HepG2 (cell line): ENCODE results near the gene STKLD1. TPM values are rescaled to one million over a fixed set of nuclear protein-coding genes. Genes with fewer than 3 reads are reported as not detected.

Experiments used
- GABPA ChIP-seq, 2 experiments: IDR thresholded peaks; 2 replicates each; pipeline ENCODE4 v1.6.1; 2011 to 2016; ENCODE audit warnings: low read depth in 2 of 2, low read length in 1 of 2, missing biosample characterization in 1 of 2, missing genetic modification characterization in 1 of 2
- MED1 ChIP-seq: sonication (generic); formaldehyde crosslinking; IDR thresholded peaks from 2 replicates; pipeline ENCODE4 v1.4.0; 2020; ENCODE audit warnings: missing genetic modification reagents
- NR3C1 ChIP-seq: sonication (generic); formaldehyde crosslinking; IDR thresholded peaks from 2 replicates; pipeline ENCODE4 v1.4.0; 2020; ENCODE audit warnings: missing genetic modification reagents
- PRPF4 ChIP-seq: fragments of 200-400 bp; formaldehyde crosslinking; IDR thresholded peaks from 2 replicates; pipeline ENCODE4 v1.6.1; 2016; ENCODE audit warnings: low read length, low read depth; ENCODE audit not compliant: poor library complexity, severe bottlenecking
- RARA ChIP-seq: IDR thresholded peaks from 2 replicates; pipeline ENCODE4 v1.6.1; 2016; ENCODE audit warnings: missing genetic modification reagents, missing compliant biosample characterization
- SAFB2 ChIP-seq: sonication (generic); formaldehyde crosslinking; IDR thresholded peaks from 2 replicates; pipeline ENCODE4 v1.5.1; 2020; ENCODE audit warnings: missing genetic modification reagents, low read depth, mild to moderate bottlenecking, borderline replicate concordance
- ZBTB1 ChIP-seq: sonication (generic); formaldehyde crosslinking; IDR thresholded peaks from 2 replicates; pipeline ENCODE4 v1.4.0; 2020; ENCODE audit warnings: missing genetic modification reagents, borderline replicate concordance
- ZNF446 ChIP-seq: sonication (generic); formaldehyde crosslinking; IDR thresholded peaks from 2 replicates; pipeline ENCODE4 v1.5.0; 2020; ENCODE audit warnings: mild to moderate bottlenecking, missing genetic modification reagents
- ZNF75D ChIP-seq: sonication (generic); formaldehyde crosslinking; IDR thresholded peaks from 2 replicates; pipeline ENCODE4 v1.8.1; 2023; ENCODE audit warnings: missing genetic modification reagents, mild to moderate bottlenecking, borderline replicate concordance
- ZNF773 ChIP-seq: sonication (generic); formaldehyde crosslinking; IDR thresholded peaks from 2 replicates; pipeline ENCODE4 v1.4.0; 2020; ENCODE audit warnings: missing genetic modification reagents, borderline replicate concordance
- ZNF775 ChIP-seq: sonication (generic); formaldehyde crosslinking; IDR thresholded peaks from 2 replicates; pipeline ENCODE4 v1.4.0; 2020; ENCODE audit warnings: missing genetic modification reagents, mild to moderate bottlenecking, moderate library complexity, borderline replicate concordance
- polyA plus RNA-seq, 8 experiments: library from polyadenylated mRNA; depleted of rRNA in 3 of 8; stranded (reverse) in 7 of 8; unstranded in 1 of 8; fragments of >200 nt; fragmentation: Illumina TruSeq in 4 of 8; extraction: Trizol in 4 of 8; gene quantifications; 2 replicates each; pipeline versions ENCODE4 v1.2.1 to v1.2.3, GENCODE V29; 2011 to 2016; ENCODE audit warnings: low read depth in 4 of 8, missing spikeins in 1 of 8, mixed read lengths in 1 of 8; ENCODE audit not compliant: insufficient read depth in 1 of 8
- total RNA-seq, 5 experiments: library from RNA; depleted of rRNA; stranded (reverse); fragments of >200 nt; fragmentation: Illumina TruSeq; extraction: Trizol; gene quantifications; 2 replicates each; pipeline ENCODE4 v1.2.3, GENCODE V29; 2016; ENCODE audit warnings: low read depth in 1 of 5
- TF ChIP-seq, protein P1 (sequence below): sonication (generic); formaldehyde crosslinking; IDR thresholded peaks from 2 replicates; pipeline ENCODE4 v1.5.1; 2020; ENCODE audit warnings: mild to moderate bottlenecking, missing genetic modification reagents, moderate library complexity
- TF ChIP-seq, protein P2 (sequence below): sonication (generic); formaldehyde crosslinking; IDR thresholded peaks from 2 replicates; pipeline ENCODE4 v1.4.0; 2020; ENCODE audit warnings: missing genetic modification reagents, borderline replicate concordance
- TF ChIP-seq, protein P3 (sequence below): sonication (generic); formaldehyde crosslinking; IDR thresholded peaks from 2 replicates; pipeline ENCODE4 v1.5.1; 2020; ENCODE audit warnings: missing genetic modification reagents, mild to moderate bottlenecking, borderline replicate concordance
- TF ChIP-seq, protein P4 (sequence below): sonication (generic); formaldehyde crosslinking; IDR thresholded peaks from 2 replicates; pipeline ENCODE4 v1.8.0; 2022; ENCODE audit warnings: mild to moderate bottlenecking, missing genetic modification reagents; ENCODE audit not compliant: insufficient replicate concordance
- TF ChIP-seq, protein P5 (sequence below): sonication (generic); formaldehyde crosslinking; IDR thresholded peaks from 2 replicates; pipeline ENCODE4 v1.4.0; 2020; ENCODE audit warnings: missing genetic modification reagents
- TF ChIP-seq, protein P6 (sequence below): sonication (generic); formaldehyde crosslinking; IDR thresholded peaks from 2 replicates; pipeline ENCODE4 v1.4.0; 2020; ENCODE audit warnings: missing genetic modification reagents

STKLD1 gene
- total and polyA plus RNA-seq, 2 of the 13 experiments (the other 11 are each of a cell fraction or from before 2014, with no cell fraction given): 1.5 to 2.2 TPM

DNA sequence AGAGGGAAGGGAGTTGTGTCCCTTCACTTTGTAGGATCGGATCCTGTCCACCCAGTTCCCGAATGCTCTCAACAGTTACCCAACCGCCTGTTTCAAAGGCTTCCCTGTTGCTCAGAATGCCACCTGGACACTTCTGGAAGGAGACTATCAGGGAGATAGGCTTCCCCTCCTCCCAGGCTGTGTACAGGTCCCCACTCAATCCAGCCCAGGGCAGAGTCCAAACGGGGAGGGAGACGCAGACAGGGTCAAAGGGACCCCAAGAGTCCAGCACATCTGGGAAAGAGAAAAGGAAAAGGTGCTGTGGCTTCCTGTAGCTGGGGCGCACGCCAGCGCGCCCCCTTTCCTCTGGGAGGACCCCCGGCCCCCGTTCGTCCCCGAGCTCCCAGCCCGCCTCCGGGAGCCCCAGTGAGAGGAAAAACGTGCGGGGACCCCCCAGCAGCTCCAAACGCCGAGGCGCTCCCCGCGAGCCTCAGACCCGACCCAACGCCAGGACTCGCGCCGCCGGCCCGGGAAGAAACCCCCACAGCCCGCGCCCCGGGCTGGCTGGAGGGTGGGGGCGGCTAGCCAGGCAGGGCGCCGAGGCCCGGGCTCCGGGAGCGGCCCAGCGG, 946 bp upstream of the STKLD1 start (continued):
- 0 out of 2 replicates have a peak, but pooled peaks have one; percentile 14 for TF ChIP-seq RARA (CRISPR knock-in tag)
- TF ChIP-seq, protein P1, sequence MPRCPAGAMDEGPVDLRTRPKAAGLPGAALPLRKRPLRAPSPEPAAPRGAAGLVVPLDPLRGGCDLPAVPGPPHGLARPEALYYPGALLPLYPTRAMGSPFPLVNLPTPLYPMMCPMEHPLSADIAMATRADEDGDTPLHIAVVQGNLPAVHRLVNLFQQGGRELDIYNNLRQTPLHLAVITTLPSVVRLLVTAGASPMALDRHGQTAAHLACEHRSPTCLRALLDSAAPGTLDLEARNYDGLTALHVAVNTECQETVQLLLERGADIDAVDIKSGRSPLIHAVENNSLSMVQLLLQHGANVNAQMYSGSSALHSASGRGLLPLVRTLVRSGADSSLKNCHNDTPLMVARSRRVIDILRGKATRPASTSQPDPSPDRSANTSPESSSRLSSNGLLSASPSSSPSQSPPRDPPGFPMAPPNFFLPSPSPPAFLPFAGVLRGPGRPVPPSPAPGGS (CRISPR knock-in tag): no peak; the same call in 1 of the 2 replicates
- no peak for TF ChIP-seq PRPF4
- no peak for TF ChIP-seq ZBTB1 (CRISPR knock-in tag)
- TF ChIP-seq, protein P2, sequence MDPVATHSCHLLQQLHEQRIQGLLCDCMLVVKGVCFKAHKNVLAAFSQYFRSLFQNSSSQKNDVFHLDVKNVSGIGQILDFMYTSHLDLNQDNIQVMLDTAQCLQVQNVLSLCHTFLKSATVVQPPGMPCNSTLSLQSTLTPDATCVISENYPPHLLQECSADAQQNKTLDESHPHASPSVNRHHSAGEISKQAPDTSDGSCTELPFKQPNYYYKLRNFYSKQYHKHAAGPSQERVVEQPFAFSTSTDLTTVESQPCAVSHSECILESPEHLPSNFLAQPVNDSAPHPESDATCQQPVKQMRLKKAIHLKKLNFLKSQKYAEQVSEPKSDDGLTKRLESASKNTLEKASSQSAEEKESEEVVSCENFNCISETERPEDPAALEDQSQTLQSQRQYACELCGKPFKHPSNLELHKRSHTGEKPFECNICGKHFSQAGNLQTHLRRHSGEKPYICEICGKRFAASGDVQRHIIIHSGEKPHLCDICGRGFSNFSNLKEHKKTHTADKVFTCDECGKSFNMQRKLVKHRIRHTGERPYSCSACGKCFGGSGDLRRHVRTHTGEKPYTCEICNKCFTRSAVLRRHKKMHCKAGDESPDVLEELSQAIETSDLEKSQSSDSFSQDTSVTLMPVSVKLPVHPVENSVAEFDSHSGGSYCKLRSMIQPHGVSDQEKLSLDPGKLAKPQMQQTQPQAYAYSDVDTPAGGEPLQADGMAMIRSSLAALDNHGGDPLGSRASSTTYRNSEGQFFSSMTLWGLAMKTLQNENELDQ (CRISPR knock-in tag): no peak
- TF ChIP-seq ZNF446 (CRISPR knock-in tag): no peak
- TF ChIP-seq ZNF75D (CRISPR knock-in tag): no peak
- TF ChIP-seq MED1 (CRISPR knock-in tag): peak; percentile 49; the same call in 1 of the 2 replicates
- TF ChIP-seq, protein P3, sequence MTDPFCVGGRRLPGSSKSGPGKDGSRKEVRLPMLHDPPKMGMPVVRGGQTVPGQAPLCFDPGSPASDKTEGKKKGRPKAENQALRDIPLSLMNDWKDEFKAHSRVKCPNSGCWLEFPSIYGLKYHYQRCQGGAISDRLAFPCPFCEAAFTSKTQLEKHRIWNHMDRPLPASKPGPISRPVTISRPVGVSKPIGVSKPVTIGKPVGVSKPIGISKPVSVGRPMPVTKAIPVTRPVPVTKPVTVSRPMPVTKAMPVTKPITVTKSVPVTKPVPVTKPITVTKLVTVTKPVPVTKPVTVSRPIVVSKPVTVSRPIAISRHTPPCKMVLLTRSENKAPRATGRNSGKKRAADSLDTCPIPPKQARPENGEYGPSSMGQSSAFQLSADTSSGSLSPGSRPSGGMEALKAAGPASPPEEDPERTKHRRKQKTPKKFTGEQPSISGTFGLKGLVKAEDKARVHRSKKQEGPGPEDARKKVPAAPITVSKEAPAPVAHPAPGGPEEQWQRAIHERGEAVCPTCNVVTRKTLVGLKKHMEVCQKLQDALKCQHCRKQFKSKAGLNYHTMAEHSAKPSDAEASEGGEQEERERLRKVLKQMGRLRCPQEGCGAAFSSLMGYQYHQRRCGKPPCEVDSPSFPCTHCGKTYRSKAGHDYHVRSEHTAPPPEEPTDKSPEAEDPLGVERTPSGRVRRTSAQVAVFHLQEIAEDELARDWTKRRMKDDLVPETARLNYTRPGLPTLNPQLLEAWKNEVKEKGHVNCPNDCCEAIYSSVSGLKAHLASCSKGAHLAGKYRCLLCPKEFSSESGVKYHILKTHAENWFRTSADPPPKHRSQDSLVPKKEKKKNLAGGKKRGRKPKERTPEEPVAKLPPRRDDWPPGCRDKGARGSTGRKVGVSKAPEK (CRISPR knock-in tag): no peak
- TF ChIP-seq ZNF775 (CRISPR knock-in tag): 0 out of 2 replicates have a peak, but pooled peaks have one; percentile 3
- TF ChIP-seq SAFB2 (CRISPR knock-in tag): no peak
- TF ChIP-seq ZNF773: 0 out of 2 replicates have a peak, but pooled peaks have one; percentile 25
- TF ChIP-seq NR3C1 (CRISPR knock-in tag): no peak
- TF ChIP-seq, protein P4, sequence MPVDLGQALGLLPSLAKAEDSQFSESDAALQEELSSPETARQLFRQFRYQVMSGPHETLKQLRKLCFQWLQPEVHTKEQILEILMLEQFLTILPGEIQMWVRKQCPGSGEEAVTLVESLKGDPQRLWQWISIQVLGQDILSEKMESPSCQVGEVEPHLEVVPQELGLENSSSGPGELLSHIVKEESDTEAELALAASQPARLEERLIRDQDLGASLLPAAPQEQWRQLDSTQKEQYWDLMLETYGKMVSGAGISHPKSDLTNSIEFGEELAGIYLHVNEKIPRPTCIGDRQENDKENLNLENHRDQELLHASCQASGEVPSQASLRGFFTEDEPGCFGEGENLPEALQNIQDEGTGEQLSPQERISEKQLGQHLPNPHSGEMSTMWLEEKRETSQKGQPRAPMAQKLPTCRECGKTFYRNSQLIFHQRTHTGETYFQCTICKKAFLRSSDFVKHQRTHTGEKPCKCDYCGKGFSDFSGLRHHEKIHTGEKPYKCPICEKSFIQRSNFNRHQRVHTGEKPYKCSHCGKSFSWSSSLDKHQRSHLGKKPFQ: no peak
- TF ChIP-seq, protein P5, sequence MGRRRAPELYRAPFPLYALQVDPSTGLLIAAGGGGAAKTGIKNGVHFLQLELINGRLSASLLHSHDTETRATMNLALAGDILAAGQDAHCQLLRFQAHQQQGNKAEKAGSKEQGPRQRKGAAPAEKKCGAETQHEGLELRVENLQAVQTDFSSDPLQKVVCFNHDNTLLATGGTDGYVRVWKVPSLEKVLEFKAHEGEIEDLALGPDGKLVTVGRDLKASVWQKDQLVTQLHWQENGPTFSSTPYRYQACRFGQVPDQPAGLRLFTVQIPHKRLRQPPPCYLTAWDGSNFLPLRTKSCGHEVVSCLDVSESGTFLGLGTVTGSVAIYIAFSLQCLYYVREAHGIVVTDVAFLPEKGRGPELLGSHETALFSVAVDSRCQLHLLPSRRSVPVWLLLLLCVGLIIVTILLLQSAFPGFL: no peak
- TF ChIP-seq, protein P6, sequence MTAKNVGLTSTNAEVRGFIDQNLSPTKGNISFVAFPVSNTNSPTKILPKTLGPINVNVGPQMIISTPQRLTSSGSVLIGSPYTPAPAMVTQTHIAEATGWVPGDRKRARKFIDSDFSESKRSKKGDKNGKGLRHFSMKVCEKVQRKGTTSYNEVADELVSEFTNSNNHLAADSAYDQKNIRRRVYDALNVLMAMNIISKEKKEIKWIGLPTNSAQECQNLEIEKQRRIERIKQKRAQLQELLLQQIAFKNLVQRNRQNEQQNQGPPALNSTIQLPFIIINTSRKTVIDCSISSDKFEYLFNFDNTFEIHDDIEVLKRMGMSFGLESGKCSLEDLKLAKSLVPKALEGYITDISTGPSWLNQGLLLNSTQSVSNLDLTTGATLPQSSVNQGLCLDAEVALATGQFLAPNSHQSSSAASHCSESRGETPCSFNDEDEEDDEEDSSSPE (CRISPR knock-in tag): 0 out of 2 replicates have a peak, but pooled peaks have one; percentile 2
- no peak for TF ChIP-seq GABPA (IDR thresholded peaks at IDR 0.05; ENCODE audit: low read depth, low read length)
- TF ChIP-seq GABPA (CRISPR knock-in tag; IDR thresholded peaks at IDR 0.05; ENCODE audit: low read depth): no peak
